ENCODE data around the gene TSPAN15. TPM values are rescaled to one million over a fixed set of nuclear protein-coding genes. Genes with fewer than 3 reads are reported as not detected.

TSPAN15 gene
- total RNA-seq, 1 experiment from 2014 or later, result 8.3 TPM

DNA sequence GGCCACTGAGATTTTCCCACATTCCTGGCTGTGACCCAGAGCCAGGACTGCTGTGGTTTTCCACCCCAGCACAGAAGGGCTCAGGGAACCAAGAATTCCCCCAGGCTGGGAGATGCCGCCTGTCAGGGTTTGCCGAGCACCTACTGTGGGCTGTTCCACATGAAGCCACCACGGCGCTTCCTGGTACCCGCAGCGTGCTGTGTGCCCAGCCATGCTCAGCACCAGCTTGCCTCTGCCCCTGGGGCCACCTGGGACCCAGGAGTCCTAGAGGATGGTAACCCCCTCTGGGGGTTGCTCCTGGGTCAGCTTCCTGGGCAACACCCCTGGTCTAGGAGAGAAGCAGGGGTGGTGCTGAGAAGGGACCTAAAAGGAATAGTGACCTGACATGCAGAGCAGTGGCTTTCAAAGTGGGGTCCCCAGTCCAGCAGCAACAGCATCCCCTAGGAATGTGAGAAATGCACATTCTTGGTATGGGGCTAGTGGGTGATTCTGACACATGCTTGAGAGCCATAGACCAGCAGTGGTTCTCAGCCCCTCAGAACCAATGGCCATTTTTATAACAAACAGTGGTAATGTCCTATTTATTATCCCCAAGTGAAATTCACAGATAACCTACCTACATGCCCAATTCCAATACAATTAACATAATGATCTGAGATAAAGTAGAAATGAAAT lies 53.4 kb downstream of the TSPAN15 start:
- Mint-ChIP-seq H3K4me3 (no peak overlapping the region), H3K27ac (no peak overlapping the region), H3K27me3 (ENCODE audit: low read depth) (no peaks in the 10 kb centered on the region), H3K9me3 (no peaks in the 10 kb centered on the region), H3K36me3 (no peaks in the 10 kb centered on the region), H3K4me1 (peaks cover 16% of the 10 kb centered on the region)
- no peak for ATAC-seq
- CTCF ChIA-PET, result interaction anchor here (1.5 kb wide), 1 partner anchor 54 kb away, joined by 7 read pairs; the partner anchor contains the start of gene TSPAN15
- no peak for DNase-seq (ENCODE audit: low spot score)
- TF ChIP-seq FOXK1 (CRISPR knock-in tag; IDR thresholded peaks at IDR 0.05) (no peak), ZNF532 (CRISPR knock-in tag; IDR thresholded peaks at IDR 0.05; ENCODE audit: borderline replicate concordance) (no peak), NR1H2 (CRISPR knock-in tag; IDR thresholded peaks at IDR 0.05) (no peak)
- POLR2A ChIA-PET, result interaction anchor here (0.7 kb wide), 1 partner anchor 80 kb away, joined by 3 read pairs; no protein-coding TSS in a partner anchor

DNA sequence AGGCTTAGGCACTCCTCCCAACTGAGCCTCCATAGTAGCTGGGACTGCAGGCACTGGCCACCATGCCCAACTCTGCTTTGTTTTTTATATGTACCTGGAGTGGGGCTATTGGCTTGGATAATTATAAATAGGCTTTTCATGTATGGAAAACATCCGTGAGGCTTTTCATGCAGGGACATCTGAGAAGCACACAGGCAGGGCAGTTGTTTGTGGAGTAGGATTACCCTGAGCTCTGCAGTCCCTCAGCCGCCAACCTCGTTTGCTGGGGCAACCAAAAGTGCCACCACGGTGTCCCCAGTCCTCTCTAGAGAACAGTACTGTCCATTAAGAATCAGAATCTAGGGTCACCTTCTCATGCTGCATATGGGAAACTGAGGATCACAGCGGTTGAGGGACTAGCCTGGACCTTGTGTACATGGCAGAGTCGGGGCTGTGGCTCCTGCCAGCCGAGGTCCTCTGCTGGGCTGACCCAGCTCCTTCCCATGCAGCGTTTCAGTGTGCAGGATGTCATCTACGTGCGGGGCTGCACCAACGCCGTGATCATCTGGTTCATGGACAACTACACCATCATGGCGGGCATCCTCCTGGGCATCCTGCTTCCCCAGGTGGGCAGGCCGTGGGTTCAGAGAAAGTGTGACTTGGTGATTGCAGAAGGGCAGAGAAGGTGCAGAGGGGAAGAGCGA lies 54.5 kb downstream of the TSPAN15 start:
- no peaks in the 10 kb centered on the region for H3K36me3 Mint-ChIP-seq
- POLR2A ChIA-PET, result interaction anchor here (0.7 kb wide), 1 partner anchor 81 kb away, joined by 3 read pairs; no protein-coding TSS in a partner anchor
- no peak for TF ChIP-seq SP1 (CRISPR knock-in tag; conservative IDR thresholded peaks at IDR 0.05)
- no peak for TF ChIP-seq SMAD4 (CRISPR knock-in tag; IDR thresholded peaks at IDR 0.05)
- TF ChIP-seq, protein P1, sequence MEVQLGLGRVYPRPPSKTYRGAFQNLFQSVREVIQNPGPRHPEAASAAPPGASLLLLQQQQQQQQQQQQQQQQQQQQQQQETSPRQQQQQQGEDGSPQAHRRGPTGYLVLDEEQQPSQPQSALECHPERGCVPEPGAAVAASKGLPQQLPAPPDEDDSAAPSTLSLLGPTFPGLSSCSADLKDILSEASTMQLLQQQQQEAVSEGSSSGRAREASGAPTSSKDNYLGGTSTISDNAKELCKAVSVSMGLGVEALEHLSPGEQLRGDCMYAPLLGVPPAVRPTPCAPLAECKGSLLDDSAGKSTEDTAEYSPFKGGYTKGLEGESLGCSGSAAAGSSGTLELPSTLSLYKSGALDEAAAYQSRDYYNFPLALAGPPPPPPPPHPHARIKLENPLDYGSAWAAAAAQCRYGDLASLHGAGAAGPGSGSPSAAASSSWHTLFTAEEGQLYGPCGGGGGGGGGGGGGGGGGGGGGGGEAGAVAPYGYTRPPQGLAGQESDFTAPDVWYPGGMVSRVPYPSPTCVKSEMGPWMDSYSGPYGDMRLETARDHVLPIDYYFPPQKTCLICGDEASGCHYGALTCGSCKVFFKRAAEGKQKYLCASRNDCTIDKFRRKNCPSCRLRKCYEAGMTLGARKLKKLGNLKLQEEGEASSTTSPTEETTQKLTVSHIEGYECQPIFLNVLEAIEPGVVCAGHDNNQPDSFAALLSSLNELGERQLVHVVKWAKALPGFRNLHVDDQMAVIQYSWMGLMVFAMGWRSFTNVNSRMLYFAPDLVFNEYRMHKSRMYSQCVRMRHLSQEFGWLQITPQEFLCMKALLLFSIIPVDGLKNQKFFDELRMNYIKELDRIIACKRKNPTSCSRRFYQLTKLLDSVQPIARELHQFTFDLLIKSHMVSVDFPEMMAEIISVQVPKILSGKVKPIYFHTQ (CRISPR knock-in tag; IDR thresholded peaks at IDR 0.05), result no peak
- TF ChIP-seq ZNF416 (CRISPR knock-in tag; IDR thresholded peaks at IDR 0.05), result no peak
- TF ChIP-seq ZNF396 (CRISPR knock-in tag; IDR thresholded peaks at IDR 0.05; ENCODE audit: borderline replicate concordance), result no peak
- ATAC-seq (no peak), DNase-seq (ENCODE audit: low spot score) (no peak)
- peaks cover 16% of the 10 kb centered on the region for H3K4me1 Mint-ChIP-seq
- H3K9me3 Mint-ChIP-seq, result no peaks in the 10 kb centered on the region
- H3K27me3 Mint-ChIP-seq (ENCODE audit: low read depth), result no peaks in the 10 kb centered on the region
- no peak overlapping the region for H3K27ac Mint-ChIP-seq
- CTCF ChIA-PET, result interaction anchor here (0.5 to 3.4 kb wide), 7 partner anchors 10 to 551 kb away, joined by 3 to 40 read pairs (median 7); partner anchors contain the start of gene TSPAN15
- H3K4me3 Mint-ChIP-seq, result no peak overlapping the region

DNA sequence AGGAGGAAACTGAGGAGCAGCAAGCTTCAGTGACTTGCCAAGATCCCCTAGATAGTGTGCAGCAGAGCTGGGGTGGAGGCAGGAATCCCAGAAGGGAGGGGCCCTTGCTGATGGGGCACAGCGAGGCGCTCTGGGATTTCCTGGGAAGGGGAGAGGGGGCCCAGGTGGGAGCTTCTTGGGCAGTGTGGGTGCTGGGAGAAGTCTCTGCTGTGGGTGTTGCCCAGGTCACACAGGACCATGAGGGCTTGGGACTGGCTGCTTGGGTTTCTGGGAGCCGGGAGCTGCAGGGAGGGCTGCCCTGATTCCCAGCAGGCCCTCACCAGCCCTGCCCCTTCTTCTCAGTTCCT lies 55.2 kb downstream of the TSPAN15 start:
- ATAC-seq, result no peak
- peaks cover 16% of the 10 kb centered on the region for H3K4me1 Mint-ChIP-seq
- ChIA-PET CTCF (interaction anchor here (0.6 to 3.4 kb wide), 17 partner anchors 9 to 210 kb away, joined by 3 to 40 read pairs (median 5); partner anchors contain the start of gene TSPAN15), POLR2A (no interaction called here)
- H3K27ac Mint-ChIP-seq, result no peak overlapping the region
- no peaks in the 10 kb centered on the region for H3K27me3 Mint-ChIP-seq (ENCODE audit: low read depth)
- H3K36me3 Mint-ChIP-seq, result no peaks in the 10 kb centered on the region
- no peak for DNase-seq (ENCODE audit: low spot score)
- H3K4me3 Mint-ChIP-seq, result no peak overlapping the region
- H3K9me3 Mint-ChIP-seq, result no peaks in the 10 kb centered on the region
- TF ChIP-seq ARID4B (CRISPR knock-in tag; IDR thresholded peaks at IDR 0.05; ENCODE audit: borderline replicate concordance) (no peak), PRRX2 (CRISPR knock-in tag; IDR thresholded peaks at IDR 0.05) (no peak), ZMAT4 (CRISPR knock-in tag; IDR thresholded peaks at IDR 0.05) (no peak), JUN (CRISPR knock-in tag; IDR thresholded peaks at IDR 0.05) (no peak)
- TF ChIP-seq, protein P2, sequence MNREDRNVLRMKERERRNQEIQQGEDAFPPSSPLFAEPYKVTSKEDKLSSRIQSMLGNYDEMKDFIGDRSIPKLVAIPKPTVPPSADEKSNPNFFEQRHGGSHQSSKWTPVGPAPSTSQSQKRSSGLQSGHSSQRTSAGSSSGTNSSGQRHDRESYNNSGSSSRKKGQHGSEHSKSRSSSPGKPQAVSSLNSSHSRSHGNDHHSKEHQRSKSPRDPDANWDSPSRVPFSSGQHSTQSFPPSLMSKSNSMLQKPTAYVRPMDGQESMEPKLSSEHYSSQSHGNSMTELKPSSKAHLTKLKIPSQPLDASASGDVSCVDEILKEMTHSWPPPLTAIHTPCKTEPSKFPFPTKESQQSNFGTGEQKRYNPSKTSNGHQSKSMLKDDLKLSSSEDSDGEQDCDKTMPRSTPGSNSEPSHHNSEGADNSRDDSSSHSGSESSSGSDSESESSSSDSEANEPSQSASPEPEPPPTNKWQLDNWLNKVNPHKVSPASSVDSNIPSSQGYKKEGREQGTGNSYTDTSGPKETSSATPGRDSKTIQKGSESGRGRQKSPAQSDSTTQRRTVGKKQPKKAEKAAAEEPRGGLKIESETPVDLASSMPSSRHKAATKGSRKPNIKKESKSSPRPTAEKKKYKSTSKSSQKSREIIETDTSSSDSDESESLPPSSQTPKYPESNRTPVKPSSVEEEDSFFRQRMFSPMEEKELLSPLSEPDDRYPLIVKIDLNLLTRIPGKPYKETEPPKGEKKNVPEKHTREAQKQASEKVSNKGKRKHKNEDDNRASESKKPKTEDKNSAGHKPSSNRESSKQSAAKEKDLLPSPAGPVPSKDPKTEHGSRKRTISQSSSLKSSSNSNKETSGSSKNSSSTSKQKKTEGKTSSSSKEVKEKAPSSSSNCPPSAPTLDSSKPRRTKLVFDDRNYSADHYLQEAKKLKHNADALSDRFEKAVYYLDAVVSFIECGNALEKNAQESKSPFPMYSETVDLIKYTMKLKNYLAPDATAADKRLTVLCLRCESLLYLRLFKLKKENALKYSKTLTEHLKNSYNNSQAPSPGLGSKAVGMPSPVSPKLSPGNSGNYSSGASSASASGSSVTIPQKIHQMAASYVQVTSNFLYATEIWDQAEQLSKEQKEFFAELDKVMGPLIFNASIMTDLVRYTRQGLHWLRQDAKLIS (CRISPR knock-in tag; IDR thresholded peaks at IDR 0.05; ENCODE audit: borderline replicate concordance), result no peak

All from WTC11 (cell line).